H1 (cell line): Measurements from ENCODE around the gene GMNC.

ENCODE experiments used
- ASH2L ChIP-seq: fragments of 200-600, 300-600 bp; sonication (generic); IDR thresholded peaks from one replicate; pipeline ENCODE4 v1.7.1; 2017; ENCODE audit warnings: low read length
- ATF2 ChIP-seq: IDR thresholded peaks from 2 replicates; pipeline ENCODE4 v1.6.1; 2012; ENCODE audit warnings: low read length, inconsistent platforms
- CTCF ChIP-seq, 3 experiments: IDR thresholded peaks; 1 replicate in 2 of 3; 2 replicates in 1 of 3; pipeline versions ENCODE4 v1.5.1 to v1.6.1; 2011; ENCODE audit warnings: low read length in 3 of 3, mild to moderate bottlenecking in 3 of 3, inconsistent platforms in 2 of 3, low read depth in 1 of 3, moderate library complexity in 1 of 3; ENCODE audit not compliant: insufficient read depth in 1 of 3; ENCODE audit errors: control extremely low read depth in 1 of 3
- EZH2 ChIP-seq: fragments of 200-600 bp; sonication (generic); IDR thresholded peaks from 2 replicates; pipeline ENCODE4 v1.7.1; 2012; ENCODE audit warnings: low read depth, mild to moderate bottlenecking, moderate library complexity, low read length, inconsistent platforms; ENCODE audit not compliant: severe bottlenecking
- GTF2F1 ChIP-seq: IDR thresholded peaks from 2 replicates; pipeline ENCODE4 v1.6.1; 2012; ENCODE audit warnings: low read depth, low read length, improper control_type of control experiment, borderline replicate concordance
- HDAC2 ChIP-seq, 2 experiments: fragments of 300-600 bp in 1 of 2; sonication (generic) in 1 of 2; IDR thresholded peaks; 2 replicates each; pipeline ENCODE4 v1.6.1; 2011 to 2012; ENCODE audit warnings: low read depth in 2 of 2, low read length in 2 of 2, mild to moderate bottlenecking in 2 of 2, moderate library complexity in 2 of 2, borderline replicate concordance in 1 of 2, inconsistent platforms in 1 of 2
- PHF8 ChIP-seq: fragments of 200-600 bp; sonication (generic); conservative IDR thresholded peaks from 2 replicates; pipeline ENCODE4 v1.7.1; 2012; ENCODE audit warnings: low read depth, mild to moderate bottlenecking, inconsistent platforms, low read length, moderate library complexity
- POLR2A ChIP-seq, 2 experiments: IDR thresholded peaks; 1 replicate in 1 of 2; 2 replicates in 1 of 2; pipeline ENCODE4 v1.6.1; 2011; ENCODE audit warnings: low read depth in 2 of 2, low read length in 2 of 2, mild to moderate bottlenecking in 2 of 2; ENCODE audit errors: control extremely low read depth in 1 of 2
- POLR2AphosphoS5 ChIP-seq: IDR thresholded peaks from 2 replicates; pipeline ENCODE4 v1.6.1; 2011; ENCODE audit warnings: low read depth, low read length
- RBBP5 ChIP-seq: IDR thresholded peaks from 2 replicates; pipeline ENCODE4 v1.7.1; 2012; ENCODE audit warnings: low read depth, mild to moderate bottlenecking, inconsistent platforms, low read length, moderate library complexity, borderline replicate concordance
- SIRT6 ChIP-seq: IDR thresholded peaks from one replicate; pipeline ENCODE4 v1.7.1; 2012; ENCODE audit warnings: low read length, inconsistent platforms
- SP1 ChIP-seq: IDR thresholded peaks from 2 replicates; pipeline ENCODE4 v1.6.1; 2011; ENCODE audit warnings: low read depth, low read length
- TEAD4 ChIP-seq: IDR thresholded peaks from 2 replicates; pipeline ENCODE4 v1.6.1; 2012; ENCODE audit warnings: low read depth, low read length, inconsistent platforms, mixed read lengths
- YY1 ChIP-seq: IDR thresholded peaks from 2 replicates; pipeline ENCODE4 v1.6.1; 2011; ENCODE audit warnings: low read depth, mild to moderate bottlenecking, low read length

GRCh38 chr3:190830031-190830430 is 32.5 kb downstream of the GMNC start:
- TF ChIP-seq EZH2 = no peak
- TF ChIP-seq TEAD4 = no peak
- no peak for TF ChIP-seq PHF8
- no peak for TF ChIP-seq ATF2
- TF ChIP-seq GTF2F1 = no peak
- TF ChIP-seq HDAC2 (IDR thresholded peaks at IDR 0.05; ENCODE audit: borderline replicate concordance in 1 of 2, low read depth in 2 of 2, low read length in 2 of 2) = no peak
- TF ChIP-seq RBBP5 = no peak
- no peak for TF ChIP-seq POLR2A (IDR thresholded peaks at IDR 0.05; ENCODE audit: control extremely low read depth in 1 of 2, low read depth in 2 of 2, low read length in 2 of 2)
- no peak for TF ChIP-seq CTCF (IDR thresholded peaks at IDR 0.05; ENCODE audit: control extremely low read depth in 1 of 3, insufficient read depth in 1 of 3, low read depth in 1 of 3, low read length in 3 of 3)
- TF ChIP-seq SP1 = no peak
- TF ChIP-seq ASH2L = no peak
- no peak for TF ChIP-seq YY1
- no peak for TF ChIP-seq POLR2AphosphoS5
- TF ChIP-seq SIRT6 = no peak
